GM19455 (cell line): ENCODE data around the gene TSNAX.
A peak's percentile ranks its signal among the peaks of the same experiment; 100 is the strongest.

Experiments
- ATAC-seq: cut with Tn5 transposase; IDR thresholded peaks from one replicate; pipeline ENCODE4 v1.9.1; 2021; ENCODE audit not compliant: unreplicated experiment

TSNAX gene

DNA sequence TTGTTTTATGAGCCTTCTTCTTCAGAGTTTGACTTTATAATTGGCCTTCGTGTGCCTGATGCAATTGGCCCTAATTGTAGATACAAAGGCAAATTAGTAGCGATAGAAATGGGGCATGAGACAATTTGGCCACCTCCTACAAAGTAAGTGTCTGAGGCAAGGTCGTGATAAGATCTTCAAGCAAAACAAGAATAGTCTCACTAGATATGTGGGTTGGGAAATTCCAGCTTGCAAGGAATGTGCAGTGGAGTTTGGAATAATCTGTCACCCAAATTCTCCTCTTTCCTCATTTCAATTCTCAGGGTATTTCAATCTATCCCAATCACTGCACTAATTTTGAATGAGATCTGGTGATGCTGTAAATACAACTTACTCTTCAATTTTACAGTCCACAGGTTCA is 11.4 kb upstream of the TSNAX start:
- ATAC-seq: no peak

DNA sequence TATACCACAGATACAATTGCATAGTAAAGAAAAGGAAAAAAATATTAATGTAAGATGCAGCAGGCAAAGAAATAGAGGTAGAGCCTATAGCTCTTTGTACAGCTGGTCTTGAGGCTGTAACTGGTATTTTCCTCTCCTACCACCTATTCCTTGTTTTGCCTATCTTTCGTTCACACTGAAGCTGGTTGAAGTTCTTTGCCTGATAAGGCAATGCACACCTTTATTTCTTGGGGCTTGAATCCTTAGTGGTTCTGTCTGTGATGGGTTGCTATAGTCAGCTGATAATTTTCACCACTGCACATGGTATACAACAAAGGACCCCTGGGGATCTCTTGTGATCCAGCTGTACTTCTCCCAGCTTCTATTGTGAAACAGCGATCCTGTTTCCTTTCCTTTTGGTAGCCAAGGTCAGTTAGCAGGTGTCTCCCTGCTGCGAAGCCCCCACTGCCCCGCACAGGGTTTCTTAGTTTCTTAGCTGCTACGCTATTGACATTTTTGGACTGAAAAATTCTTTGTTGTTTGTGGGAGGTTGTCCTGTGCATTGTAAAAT is 9.9 kb upstream of the TSNAX start:
- ATAC-seq: no peak

DNA sequence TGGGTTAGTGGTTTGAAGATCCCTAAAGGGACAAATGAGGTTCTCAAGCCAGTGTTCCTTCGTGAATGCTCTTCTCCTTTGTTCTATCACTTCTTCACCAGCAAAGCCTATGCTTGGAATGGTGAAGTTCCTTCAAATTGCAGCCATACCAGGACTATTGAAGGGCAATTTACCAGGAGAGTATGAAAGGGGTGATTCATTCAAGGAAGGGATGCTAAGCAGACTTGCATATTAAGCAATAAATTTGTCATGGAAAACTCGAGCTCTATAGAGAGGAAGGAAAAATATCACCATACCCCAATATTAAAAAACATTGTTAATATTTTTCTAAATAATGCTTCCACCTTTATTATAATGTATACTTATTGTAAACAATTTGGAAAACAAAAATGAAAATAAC is 9.3 kb upstream of the TSNAX start:
- no peak for ATAC-seq

DNA sequence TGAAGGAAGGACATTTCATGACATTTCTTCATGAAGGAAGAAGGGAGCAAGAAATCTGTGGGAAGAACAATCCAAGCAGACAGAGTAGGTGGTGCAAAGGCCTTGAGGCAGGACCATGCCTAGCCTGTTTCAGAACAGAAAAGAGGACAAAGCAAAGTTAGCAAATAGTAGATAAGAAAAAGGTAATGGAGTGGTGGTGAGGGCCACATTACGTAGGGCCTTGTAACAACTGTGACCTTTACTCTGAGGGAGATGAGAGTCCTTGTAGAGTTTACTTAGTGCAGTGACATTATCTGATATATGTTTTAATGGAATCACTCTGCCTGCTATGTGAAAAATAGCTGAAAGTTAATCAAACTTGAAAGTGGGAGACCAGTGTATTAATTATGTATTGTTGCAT is 6.4 kb upstream of the TSNAX start:
- no peak for ATAC-seq

DNA sequence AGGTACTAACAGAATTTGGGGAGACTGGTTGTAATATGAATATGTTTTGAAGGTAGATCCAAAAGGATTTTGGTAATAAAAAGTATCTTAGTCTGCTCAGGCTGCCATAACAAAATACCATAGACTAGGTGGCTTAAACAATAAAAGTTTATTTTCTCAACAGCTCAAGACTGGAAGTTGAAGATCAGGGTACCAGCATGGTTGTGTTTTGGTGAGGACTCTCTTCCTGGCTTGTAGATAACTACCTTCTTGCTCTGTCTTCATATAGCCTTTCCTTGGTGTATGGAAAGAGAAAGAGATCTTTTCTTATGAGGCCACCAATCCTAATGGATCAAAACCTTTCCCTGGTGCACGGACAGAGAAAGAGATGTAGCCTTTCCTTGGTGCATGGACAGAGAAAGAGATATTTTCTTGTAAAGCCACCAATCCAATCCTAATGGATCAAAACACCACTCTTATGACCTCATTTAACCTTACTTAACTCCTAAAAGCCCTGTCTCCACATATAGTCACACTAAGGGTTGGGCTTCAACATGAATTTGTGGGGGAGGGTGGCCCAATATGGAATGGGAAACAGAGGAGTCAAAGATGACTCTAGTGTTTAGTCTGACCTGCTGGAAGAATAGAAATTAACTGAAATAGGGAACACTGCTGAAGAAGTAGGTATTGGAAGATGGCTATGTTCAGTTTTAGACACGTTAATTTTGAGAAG is 5.4 kb upstream of the TSNAX start:
- no peak for ATAC-seq

DNA sequence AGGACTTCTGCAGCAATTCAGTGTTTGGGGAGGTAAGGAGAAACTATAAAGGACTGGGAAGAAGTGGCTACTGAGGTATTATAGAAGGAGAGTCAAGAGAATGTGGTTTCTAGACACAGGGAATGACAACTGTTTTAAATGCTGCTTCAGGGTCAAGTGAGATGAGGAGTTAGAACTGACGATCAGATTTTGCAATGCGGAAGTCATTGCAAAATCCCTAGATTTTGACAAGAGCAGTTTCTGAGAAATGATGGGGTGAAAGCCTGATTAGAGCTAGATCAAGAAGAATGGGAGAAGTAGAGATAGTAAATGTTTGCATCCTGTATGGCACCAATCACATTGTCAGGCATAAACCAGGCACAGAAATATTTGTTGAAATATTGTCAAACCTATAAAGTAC is 4.7 kb upstream of the TSNAX start:
- no peak for ATAC-seq

DNA sequence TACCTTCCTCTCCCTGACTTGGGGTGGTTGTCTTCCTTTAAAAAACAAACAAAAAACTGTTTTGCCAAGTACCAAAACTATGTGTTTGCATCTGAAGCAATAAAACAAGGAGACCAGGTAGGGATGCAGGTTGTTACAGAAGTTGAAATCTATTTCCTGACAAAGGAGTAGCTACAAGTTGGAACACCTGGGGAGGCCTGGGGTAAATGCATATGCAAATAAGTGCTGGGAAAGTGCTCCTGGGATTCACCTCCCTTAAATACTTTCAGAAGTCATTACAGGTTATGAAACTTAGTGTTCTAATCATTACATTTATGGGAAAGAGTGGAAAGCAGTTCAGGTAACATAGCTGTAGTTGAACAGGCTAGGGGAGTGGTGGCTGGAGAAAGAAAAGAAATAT is 1.9 kb upstream of the TSNAX start:
- ATAC-seq: no peak

DNA sequence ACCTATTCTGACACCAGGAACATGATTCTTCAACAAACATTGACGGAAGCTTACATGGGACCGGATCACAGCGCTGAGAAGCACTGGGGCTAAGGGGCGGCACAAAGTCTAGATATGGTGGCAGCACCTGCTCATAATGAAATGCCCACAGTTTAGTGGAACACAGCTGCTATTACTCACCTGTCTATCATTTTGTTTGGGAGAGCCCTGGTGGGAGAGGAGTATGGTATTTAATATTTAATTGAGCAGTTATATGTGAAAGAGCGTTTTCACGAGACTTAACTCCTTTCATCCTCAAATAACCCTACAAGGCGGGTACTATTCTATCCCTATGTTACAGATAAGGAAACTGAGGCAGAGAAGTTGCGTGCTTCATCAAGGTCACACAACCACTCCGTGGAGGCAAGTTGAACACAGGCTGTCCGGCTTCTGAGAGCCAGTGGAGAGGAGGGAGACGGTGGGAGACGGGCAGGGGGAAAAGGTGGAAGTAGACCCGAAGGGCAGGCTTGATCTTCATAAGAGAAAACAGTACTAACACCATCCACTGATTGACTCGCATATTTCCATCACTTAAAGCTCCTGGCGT is 790 bp upstream of the TSNAX start:
- peak; percentile 22 for ATAC-seq

DNA sequence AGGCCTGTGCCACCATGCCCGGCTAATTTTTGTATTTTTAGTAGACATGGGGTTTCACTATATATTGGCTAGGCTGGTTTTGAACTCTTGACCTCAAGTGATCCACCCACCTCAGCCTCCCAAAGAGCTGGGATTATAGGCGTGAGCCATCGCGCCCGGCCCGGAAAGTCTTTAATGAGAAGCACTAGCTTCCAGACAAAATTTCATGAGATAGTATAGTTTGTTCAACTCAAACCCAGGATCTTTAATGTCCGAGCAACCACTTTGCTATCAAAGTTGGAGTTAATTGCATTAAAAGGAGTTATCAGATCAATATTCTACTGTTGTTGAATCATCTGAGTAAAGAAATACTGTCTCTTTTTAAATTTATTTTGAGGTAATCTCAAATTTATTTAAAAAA is 4.8 kb downstream of the TSNAX start:
- ATAC-seq: no peak

DNA sequence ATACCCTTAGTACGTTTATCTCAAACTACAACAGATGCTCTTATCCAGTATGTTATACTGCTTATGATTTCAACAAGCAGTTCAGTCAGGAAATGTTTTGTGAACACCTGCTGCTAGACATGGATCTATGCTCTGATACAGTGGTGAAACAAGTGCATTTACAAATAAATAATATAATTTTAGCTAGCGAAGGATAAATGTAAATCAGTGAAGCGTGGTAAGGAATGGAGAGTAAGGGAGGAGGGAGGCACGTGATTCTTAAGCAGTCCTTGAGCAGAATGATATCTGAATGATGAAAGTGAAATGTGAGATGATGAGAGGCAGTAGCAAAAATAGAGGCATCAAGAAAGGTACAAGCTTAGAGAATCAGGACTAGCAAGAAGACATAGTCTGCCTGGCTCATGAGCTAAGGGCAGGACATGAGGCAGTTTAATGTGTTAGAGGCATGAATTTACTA is 6.3 kb downstream of the TSNAX start:
- no peak for ATAC-seq

DNA sequence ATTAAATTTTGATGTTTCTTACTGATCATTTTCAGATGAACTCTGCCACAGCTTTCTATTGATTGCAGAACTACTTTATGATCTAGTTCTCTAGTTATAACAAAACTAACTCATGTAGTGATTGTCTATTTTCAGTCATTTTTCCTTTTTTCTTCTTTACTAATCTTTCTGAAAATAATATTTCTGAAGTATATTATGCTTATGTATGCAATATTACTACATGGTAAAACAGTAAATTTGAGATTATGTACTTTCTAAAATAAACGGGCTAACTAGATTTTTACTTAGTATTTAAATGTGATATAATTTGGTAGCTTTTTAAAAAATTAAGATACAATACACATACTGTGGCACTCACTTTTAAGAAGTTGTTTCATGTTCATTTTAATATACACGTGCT is 7.6 kb downstream of the TSNAX start:
- ATAC-seq: no peak

DNA sequence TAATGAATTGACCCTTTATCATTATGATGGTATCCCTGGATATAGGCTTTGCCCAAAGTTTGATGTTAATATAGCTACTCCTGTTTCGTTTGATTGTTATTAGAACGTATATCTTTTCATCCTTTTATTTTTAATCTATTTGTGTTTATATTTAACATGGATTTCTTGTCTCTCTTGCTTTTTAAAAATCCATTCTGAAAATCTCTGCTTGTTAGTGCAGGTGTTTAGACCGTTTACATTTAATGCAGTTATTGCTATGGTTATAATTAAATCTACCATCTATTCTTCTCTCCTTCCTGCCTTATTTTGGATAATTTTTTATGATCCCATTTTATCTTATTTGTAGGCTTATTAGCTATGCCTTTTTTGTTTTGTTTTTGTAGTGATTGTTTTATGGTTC is 12.4 kb downstream of the TSNAX start:
- ATAC-seq: no peak

DNA sequence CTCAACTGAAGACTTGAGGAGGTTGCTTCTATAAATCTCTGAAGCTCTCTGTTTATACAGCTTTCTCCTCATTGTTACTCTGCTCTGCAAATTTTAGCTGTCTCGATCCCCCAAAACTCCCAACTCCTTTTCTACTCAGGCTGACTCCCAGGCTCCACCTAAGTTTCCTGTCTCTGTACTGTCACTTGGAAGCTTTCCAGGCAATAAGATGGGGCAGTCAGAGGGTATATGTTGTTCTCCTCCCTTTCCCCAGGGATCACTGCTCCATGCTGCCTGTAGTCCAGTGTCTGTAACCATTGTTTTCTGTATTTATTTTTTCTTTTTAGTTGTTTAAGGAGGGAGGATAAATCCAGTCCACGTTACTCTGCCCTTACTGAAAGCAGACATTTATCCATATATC is 13.4 kb downstream of the TSNAX start:
- no peak for ATAC-seq

DNA sequence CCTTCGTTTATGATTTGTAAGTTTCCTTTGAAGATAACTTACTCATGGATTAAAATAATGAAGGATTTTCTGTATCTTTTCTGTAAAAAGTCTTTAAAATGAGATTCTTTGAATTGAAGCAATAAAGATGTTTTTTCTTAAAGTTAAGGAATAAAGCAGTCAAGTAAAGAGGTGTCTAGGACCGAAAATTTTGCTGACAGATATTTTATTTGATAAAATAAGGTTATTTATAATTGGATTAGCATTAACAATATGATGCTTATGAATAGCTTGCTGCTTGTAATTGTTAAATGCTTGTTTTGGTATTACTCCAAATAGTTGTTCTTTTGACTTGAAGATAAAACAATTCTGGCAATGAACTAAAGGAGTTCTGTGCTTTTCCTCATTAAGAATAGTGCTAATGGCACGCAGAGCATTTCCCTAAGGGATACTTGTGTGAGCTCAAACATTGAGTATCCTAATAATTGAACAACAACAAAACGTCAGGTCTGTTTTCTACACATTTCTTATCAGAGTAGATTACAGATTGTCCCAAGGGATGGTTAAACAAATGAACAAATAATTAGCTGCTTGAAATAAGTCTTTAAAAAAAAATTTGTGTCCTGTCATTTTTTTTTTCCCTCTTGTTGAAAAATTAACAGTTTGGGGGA is 16.6 kb downstream of the TSNAX start:
- no peak for ATAC-seq

DNA sequence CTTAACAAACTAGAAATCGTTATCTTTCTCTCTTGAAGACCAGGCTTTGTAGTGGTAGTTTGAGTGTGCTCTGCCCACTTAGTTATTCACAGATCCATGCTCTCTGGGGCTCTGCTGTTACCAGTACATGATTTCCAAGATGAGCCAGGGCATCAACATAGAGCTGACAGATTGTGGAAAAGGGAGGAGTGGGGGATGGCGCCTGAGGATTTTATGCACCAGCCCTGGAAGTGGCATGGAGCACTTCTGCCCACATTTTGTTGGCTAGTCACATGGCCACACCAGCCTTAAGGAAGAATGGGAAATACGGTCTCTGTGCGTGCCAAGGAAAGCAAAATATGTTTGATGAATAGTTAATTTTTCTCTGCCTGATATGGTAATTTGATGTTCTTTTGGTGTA is 18.2 kb downstream of the TSNAX start:
- ATAC-seq: no peak

DNA sequence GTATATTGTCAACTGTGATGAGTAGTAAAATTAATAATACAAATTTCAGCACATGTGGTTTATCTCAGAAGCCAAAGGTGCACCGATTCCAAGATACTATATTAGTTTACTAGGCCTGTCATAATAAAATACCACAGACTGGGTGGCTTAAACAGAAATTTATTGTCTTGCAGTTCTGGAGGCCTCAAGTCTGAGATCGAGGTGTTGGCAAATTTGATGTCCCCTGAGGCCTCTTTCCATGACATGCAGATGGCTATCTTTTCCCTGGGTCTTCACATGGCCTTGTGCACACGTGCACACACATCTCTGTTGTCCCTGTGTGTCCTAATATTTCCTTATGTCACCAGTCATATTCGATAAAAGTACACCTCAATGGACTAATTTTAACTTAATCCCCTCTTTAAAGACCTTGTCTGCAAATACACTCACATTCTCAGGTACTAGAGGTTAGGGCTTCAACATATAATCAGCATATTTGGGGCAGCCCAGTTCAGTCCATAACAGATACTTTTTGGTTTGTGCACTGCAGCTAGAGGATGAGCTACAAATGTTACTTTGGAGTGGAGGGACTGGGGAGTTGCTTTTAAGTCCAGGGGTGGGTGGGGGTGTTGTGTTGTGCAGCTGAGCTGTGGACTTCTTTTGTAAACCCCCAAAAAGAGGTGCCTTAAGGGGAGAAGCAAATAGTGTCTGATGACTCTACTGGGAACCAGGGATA is 21.4 kb downstream of the TSNAX start:
- no peak for ATAC-seq

DNA sequence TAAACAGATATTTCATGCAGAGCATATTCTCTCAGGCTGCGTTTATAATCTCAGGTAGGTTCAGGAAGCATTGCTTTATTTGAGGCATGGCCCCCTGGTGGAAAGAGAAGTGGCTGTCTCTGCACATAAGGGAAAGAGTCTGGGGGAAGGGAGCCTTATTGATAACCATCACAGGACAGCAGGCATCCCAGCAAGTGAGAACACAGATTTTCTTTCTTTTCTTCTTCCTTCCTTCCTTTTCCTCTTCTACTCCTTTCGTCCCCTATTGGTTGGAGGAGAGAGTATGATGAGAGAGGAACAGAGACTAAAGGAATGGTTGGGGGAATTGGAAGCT is 21.9 kb downstream of the TSNAX start:
- ATAC-seq: no peak

DNA sequence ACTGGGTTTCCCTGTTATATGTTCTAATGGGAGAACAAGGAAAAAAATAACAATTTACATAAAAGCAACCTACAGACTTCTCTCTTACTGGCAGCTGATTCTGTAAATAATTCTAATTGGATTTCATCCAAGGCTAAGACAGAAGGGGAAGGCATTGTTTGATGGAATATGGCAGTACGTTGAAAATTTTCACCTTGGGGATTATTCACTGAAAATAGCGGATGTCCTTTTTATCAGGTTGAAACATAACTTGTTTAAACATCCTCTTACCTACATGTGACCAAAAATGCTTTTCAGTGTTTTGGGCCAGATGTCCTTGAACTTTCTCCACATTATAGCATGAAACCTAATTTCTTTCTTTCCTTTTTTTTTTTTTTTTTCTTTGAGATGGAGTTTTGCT is 24.9 kb downstream of the TSNAX start:
- no peak for ATAC-seq

DNA sequence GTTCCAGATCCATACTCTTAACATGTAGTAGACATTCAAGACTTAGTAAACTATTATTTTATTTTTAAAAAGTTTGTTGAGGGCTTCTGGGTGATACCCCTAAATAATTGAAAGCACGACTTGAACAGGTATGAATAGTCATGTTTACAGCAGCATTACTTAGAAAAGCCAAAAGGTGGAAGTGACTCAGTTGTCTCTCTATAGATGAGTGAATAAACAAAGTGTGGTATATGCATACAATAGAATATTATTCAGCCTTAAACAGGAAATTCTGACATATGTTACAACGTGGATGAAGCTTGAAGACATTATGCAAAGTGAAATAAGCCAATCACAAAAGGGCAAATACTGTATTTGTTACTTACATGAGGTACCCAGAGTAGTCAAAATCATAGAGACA is 26.5 kb downstream of the TSNAX start:
- no peak for ATAC-seq

DNA sequence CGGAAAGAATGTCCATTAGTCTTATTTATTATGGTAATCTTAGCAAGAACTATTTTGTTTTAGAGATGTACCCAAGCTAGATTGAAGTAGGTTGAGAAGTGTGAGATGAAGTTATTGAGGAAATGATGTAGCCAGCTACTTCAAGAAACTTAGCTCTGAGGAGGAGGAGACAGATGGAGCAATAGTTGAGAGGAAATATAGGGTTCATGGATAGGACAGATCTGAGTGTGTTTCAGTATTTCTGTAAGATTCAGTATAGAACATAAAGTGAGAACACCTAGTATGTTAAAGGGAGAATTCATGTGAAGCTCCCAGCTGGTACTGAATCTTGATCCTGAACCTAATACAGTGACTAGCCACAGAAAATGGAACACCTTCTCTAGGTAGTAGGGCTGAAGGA is 28.9 kb downstream of the TSNAX start:
- ATAC-seq: no peak

DNA sequence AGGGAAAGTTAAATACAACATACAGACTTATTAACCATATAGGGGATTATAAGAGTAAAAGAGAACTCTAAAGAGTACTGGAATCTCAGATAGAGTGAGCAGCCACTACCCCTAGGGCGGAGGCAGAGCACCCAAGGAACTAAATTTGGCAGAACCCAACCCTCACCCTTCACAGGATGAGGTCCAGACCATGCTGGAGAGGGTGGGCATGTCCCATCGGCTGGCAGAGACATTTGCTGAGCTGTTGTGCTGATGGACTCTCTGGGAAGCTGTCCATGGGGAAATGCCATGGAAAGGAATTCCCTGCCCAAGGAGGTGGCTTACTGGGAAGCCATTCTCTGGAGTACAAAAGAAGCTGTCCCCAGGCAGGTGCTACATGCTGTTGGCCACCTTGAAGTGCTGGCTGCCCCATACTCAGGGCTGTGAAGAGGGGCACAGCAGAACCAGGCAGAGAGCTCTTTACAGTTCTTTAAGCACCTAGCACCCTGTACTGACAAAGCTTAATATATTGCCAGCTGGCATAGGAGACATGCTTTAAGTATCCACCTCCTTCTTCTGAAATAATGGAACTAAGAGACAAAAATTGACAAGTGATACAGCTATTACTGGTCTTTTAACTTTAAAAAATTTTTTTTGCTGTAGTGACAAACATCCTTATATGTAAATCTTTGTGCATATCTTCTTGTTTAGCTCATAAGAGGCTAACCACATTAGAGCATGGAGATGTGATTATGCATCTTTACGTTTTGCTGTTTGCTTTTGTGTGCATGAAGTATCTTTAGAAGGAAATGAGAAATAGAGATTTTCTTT is 29.6 kb downstream of the TSNAX start:
- no peak for ATAC-seq
